Spleen (tissue), 11 donors: ENCODE measurements around the gene HACD3. TPM values are rescaled to one million over a fixed set of nuclear protein-coding genes. Genes with fewer than 3 reads are reported as not detected.

Source experiments
- DNase-seq: peaks from one replicate; pipeline ENCODE4 v3.0.0-alpha.2; 2020
- H3K27ac ChIP-seq, 8 donors: fragments of 200-600 bp; sonication (generic) in 7 of 8; 1 replicate in 4 of 8; 2 replicates in 4 of 8; pipeline versions ENCODE4 v1.5.0 to v1.8.0; 2016 to 2021; ENCODE audit warnings: inconsistent platforms in 4 of 8, mild to moderate bottlenecking in 4 of 8, moderate library complexity in 1 of 8
- H3K27me3 ChIP-seq, 7 donors: fragments of 200-600 bp; sonication (generic) in 6 of 7; replicated peaks in 1 of 7; 1 replicate in 4 of 7; 2 replicates in 3 of 7; pipeline versions ENCODE4 v1.5.0 to v1.8.0; 2016 to 2021; ENCODE audit warnings: inconsistent platforms in 3 of 7, mild to moderate bottlenecking in 1 of 7
- H3K36me3 ChIP-seq, 6 donors: fragments of 200-600 bp; sonication (generic) in 5 of 6; 1 replicate in 4 of 6; 2 replicates in 2 of 6; pipeline versions ENCODE4 v1.5.0 to v1.8.0; 2016 to 2021; ENCODE audit warnings: inconsistent platforms in 2 of 6
- H3K4me1 ChIP-seq, 6 donors: fragments of 200-600 bp; sonication (generic) in 5 of 6; 1 replicate in 3 of 6; 2 replicates in 3 of 6; pipeline versions ENCODE4 v1.5.0 to v1.8.0; 2016 to 2021; ENCODE audit warnings: inconsistent platforms in 3 of 6
- H3K4me3 ChIP-seq, 8 donors: fragments of 200-600 bp; sonication (generic) in 7 of 8; 1 replicate in 4 of 8; 2 replicates in 4 of 8; pipeline versions ENCODE4 v1.5.0 to v1.8.0; 2016 to 2021; ENCODE audit warnings: inconsistent platforms in 4 of 8, mild to moderate bottlenecking in 4 of 8, moderate library complexity in 2 of 8
- H3K9me3 ChIP-seq, 8 donors: fragments of 200-600 bp; sonication (generic) in 7 of 8; 1 replicate in 4 of 8; 2 replicates in 4 of 8; pipeline versions ENCODE4 v1.5.0 to v1.8.0; 2016 to 2021; ENCODE audit warnings: inconsistent platforms in 4 of 8
- CTCF ChIP-seq, 11 experiments: fragments of 200-600 bp in 7 of 11; fragments of 450-650 bp in 4 of 11; sonication (generic) in 4 of 11; IDR thresholded peaks in 8 of 11; conservative IDR thresholded peaks in 3 of 11; 1 replicate in 7 of 11; 2 replicates in 4 of 11; pipeline versions ENCODE4 v1.4.0 to v1.8.0; 2016 to 2021; ENCODE audit warnings: antibody characterized with exemption in 11 of 11, inconsistent platforms in 4 of 11, mild to moderate bottlenecking in 1 of 11
- POLR2A ChIP-seq, 3 donors: fragments of 450-650 bp; IDR thresholded peaks; one replicate each; pipeline ENCODE4 v1.5.1; 2017; ENCODE audit warnings: antibody characterized with exemption in 3 of 3, mild to moderate bottlenecking in 1 of 3
- POLR2AphosphoS5 ChIP-seq, 3 donors: sonication (generic); formaldehyde crosslinking; IDR thresholded peaks; one replicate each; pipeline ENCODE4 v1.5.1; 2017; ENCODE audit warnings: antibody characterized with exemption in 3 of 3
- WGBS, 5 donors: extraction: QIAGEN DNeasy Blood & Tissue Kit in 3 of 5; methylation state at CpG; one replicate each; pipeline versions ENCODE4 v1.1.5 to v1.1.7; 2013 to 2018; 5-methylcytosine and 5-hydroxymethylcytosine counted together
- intact Hi-C: fragments of 100-400 bp; cut with DNase I; formaldehyde crosslinking; loops from one replicate; pipeline ENCODE4 v1.15.0; 2023; ENCODE audit warnings: low total_unique reads
- polyA plus RNA-seq, 3 donors: library from polyadenylated mRNA; stranded (reverse); fragments of 200-250 nt; gene quantifications; one replicate each; pipeline ENCODE4 v1.2.1, GENCODE V29; 2013
- total RNA-seq, 7 donors: library from RNA; depleted of rRNA in 3 of 7; stranded (reverse); fragments of >200 nt in 3 of 7; fragmentation: NEBNext Ultra II Directional in 4 of 7; extraction: Animal tissue kit (Norgen Biotek cat#: 25700) in 4 of 7; gene quantifications; one replicate each; pipeline versions ENCODE4 v1.1.0 to v1.2.1, GENCODE V29; 2016 to 2021
- donor health status: healthy with polysubstance abuse.
- donor health status: DM: no; HTN: no; CAD: no; lungs with moderate emphysema.
- donor health status: DM: no; HTN: no; CAD: no.
- donor health status: Bipolar disorder and iron deficiency.
- donor health status: healthy.
- donor health status: DM: no; HTN: no; CAD: no.
- donor health status: DM: yes; HTN: yes; CAD: no.

Gene HACD3
- total and polyA plus RNA-seq, 10 donors = 5.5 to 47.4 (median 27.3) TPM

DNA sequence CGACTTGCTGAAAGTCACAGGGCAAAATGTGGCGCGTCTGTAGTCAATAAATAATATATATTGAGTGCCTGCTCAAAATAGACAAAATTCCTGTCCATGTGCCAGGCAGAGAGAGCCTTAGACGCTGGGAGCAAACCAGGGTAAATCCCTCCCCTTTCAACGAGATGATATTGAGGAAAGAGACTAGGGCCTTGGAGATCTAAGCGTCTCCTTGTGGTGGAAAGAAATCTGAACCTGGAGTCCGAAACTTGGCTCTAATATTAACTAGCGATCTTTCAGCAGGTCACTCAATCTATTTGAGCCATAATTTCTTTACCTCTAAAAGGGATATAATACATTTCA is 12.4 kb upstream of the HACD3 start:
- intact Hi-C loops = no loop called here
- no peak for DNase-seq
- Histone ChIP-seq H3K27ac (peak overlapping the region; percentile 86 to 99 (median 97)), H3K4me3 (peak overlapping the region in 6 of 8 donors; percentile 95 to 100 (median 100)), H3K4me1 (peaks cover 24 to 47% (median 43%) of the 10 kb centered on the region in 6 donors), H3K27me3 (no peaks in the 10 kb centered on the region), H3K9me3 (peaks cover 0 to 4% (median 0%) of the 10 kb centered on the region in 8 donors), H3K36me3 (peaks cover 0 to 24% (median 6%) of the 10 kb centered on the region in 6 donors)
- 41 to 52% (median 42%) methylated on average over 8 of the region's 8 CpGs for WGBS, 5 donors
- TF ChIP-seq POLR2AphosphoS5 (IDR thresholded peaks at IDR 0.05) (no peak), CTCF (IDR thresholded peaks at IDR 0.05 in 8 of 11, conservative IDR thresholded peaks at IDR 0.05 in 3 of 11) (peak in 3 of 11 experiments; percentile 31 to 48 (median 37))

DNA sequence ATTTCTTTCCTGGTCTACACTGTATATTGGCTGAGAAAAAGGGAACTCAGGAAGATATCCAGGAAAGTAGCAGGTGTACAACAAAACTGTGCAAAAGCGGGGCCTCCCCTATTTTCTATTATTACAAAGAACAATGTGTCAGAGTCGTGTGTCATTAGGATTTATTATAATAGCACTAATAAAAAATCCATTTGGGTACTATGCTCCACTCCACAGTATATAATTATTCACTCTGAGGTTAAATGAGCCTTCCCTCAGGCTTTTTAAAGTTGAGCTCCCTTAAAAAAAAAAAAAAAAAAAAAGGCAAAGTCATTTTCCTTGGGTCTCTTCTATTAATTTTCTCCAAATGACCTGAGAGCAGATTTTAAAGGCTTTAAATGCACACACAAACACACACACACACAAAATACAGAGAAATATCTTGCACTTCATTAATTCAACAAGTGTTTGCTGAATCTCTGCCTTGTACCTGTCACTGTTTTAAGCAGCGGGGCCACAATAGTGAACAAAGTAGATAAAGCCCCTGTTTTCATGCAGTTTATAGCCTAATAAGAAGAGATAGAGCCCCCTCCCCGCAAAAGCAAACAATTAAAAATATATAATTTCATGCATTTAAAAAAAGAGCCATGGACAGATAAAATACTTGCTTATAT is 11.5 kb upstream of the HACD3 start:
- H3K4me3 ChIP-seq = no peak overlapping the region
- H3K9me3 ChIP-seq = peaks cover 0 to 4% (median 0%) of the 10 kb centered on the region in 8 donors
- TF ChIP-seq POLR2AphosphoS5 (IDR thresholded peaks at IDR 0.05) (no peak), CTCF (IDR thresholded peaks at IDR 0.05 in 8 of 11, conservative IDR thresholded peaks at IDR 0.05 in 3 of 11) (no peak), POLR2A (IDR thresholded peaks at IDR 0.05) (no peak)
- H3K4me1 ChIP-seq = peaks cover 24 to 39% (median 35%) of the 10 kb centered on the region in 6 donors
- no peak overlapping the region for H3K27ac ChIP-seq
- 88 to 95% (median 92%) methylated on average over 4 of the region's 4 CpGs for WGBS, 5 donors
- H3K27me3 ChIP-seq = no peaks in the 10 kb centered on the region
- peaks cover 0 to 21% (median 6%) of the 10 kb centered on the region in 6 donors for H3K36me3 ChIP-seq
- intact Hi-C loops = no loop called here
- no peak for DNase-seq

DNA sequence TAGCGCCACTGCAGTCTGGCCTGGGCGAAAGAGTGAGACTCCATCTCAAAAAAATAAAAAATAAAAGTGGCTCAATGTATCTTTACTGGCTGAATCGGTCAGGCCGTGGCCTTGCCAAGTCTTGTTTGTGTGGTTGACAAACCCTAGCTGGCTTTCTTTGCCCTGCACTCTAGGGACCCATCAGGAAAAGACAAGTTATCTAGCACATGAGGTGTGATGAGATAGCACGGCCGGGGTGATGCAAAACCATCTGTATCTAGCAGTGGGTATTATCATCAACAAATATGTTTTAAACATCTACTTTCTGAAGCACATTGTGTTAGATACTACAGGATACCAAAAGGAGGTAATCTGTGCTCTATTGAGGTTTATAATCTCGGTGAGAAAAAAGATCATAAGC is 8.9 kb upstream of the HACD3 start:
- no peak for TF ChIP-seq CTCF (IDR thresholded peaks at IDR 0.05 in 8 of 11, conservative IDR thresholded peaks at IDR 0.05 in 3 of 11)
- no peak for TF ChIP-seq POLR2AphosphoS5 (IDR thresholded peaks at IDR 0.05)
- TF ChIP-seq POLR2A (IDR thresholded peaks at IDR 0.05) = no peak
- Histone ChIP-seq H3K4me1 (peaks cover 4 to 22% (median 13%) of the 10 kb centered on the region in 6 donors), H3K9me3 (peaks cover 0 to 4% (median 0%) of the 10 kb centered on the region in 8 donors), H3K27ac (no peak overlapping the region), H3K36me3 (no peaks in the 10 kb centered on the region), H3K27me3 (no peaks in the 10 kb centered on the region), H3K4me3 (no peak overlapping the region)
- DNase-seq = no peak
- intact Hi-C loops = no loop called here
- 88 to 93% (median 90%) methylated on average over 7 of the region's 7 CpGs for WGBS, 5 donors

DNA sequence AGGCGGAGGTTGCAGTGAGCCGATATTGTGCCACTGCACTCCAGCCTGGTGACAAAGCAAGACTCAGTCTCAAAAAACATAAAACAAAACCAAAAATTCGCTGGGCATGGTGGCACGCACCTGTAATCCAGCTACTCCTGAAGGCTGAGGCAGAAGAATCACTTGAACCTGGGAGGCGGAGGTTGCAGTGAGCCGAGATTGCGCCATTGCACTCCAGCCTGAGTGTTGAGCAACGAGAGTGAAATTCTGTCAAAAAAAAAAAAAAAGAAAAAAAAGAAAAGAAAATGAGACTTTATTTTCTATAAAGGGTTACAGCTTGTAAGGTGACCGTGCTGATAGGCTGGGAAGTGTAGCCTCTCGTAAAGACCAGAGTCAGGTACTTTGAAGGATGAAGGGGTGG is 6.0 kb upstream of the HACD3 start:
- peaks cover 0 to 13% (median 2%) of the 10 kb centered on the region in 6 donors for H3K4me1 ChIP-seq
- intact Hi-C loops = no loop called here
- TF ChIP-seq CTCF (IDR thresholded peaks at IDR 0.05 in 8 of 11, conservative IDR thresholded peaks at IDR 0.05 in 3 of 11) = no peak
- TF ChIP-seq POLR2AphosphoS5 (IDR thresholded peaks at IDR 0.05) = no peak
- TF ChIP-seq POLR2A (IDR thresholded peaks at IDR 0.05) = no peak
- no peak overlapping the region for H3K4me3 ChIP-seq
- H3K36me3 ChIP-seq = no peaks in the 10 kb centered on the region
- H3K27ac ChIP-seq = no peak overlapping the region
- no peak for DNase-seq
- 75 to 87% (median 79%) methylated on average over 10 of the region's 10 CpGs for WGBS, 5 donors
- H3K9me3 ChIP-seq = no peaks in the 10 kb centered on the region
- H3K27me3 ChIP-seq = no peaks in the 10 kb centered on the region
